HTR-8/SVneo (cell line): Measurements from ENCODE around the gene EIF4A2.
"Not testable (repeated sequence)": the region's sequence is repeated elsewhere in the genome, so short reads cannot be mapped to it uniquely, and the experiment has no call there.

Source experiments
- DNase-seq: peaks from one replicate; pipeline ENCODE4 v3.0.0; 2011; ENCODE audit warnings: low spot score, mixed read lengths; ENCODE audit not compliant: insufficient read length
- FAIRE-seq: peaks from 2 replicates; lab custom pipeline; 2011; peaks lifted over from hg19 to GRCh38; lab: Jason Lieb, UNC

The EIF4A2 gene

GRCh38 chr3:186783731-186784515 is 546 bp downstream of the EIF4A2 start:
- no peak for FAIRE-seq
- DNase-seq: peak; percentile 62

- DNase-seq (no peak), FAIRE-seq (no peak)
Observed at GRCh38 chr3:186784820-186785494, 1.6 kb downstream of the EIF4A2 start.

GRCh38 chr3:186785495-186786018 is 2.2 kb downstream of the EIF4A2 start:
- FAIRE-seq (no peak), DNase-seq (no peak)

DNA sequence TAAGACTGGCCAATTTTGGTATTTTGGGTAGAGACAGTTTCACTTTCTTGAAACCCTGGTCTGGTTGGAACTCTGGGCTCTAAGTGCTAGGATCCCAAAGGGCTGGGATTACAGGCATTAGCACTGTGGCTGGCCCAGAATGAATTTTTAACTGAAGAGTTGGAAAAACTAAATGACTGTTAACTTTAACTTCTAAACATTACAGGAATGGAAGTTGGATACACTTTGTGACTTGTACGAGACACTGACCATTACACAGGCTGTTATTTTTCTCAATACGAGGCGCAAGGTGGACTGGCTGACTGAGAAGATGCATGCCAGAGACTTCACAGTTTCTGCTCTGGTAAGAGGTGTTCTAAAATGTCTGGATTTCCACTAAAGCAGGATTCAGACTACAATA is 3.5 kb downstream of the EIF4A2 start:
- DNase-seq (no peak), FAIRE-seq (no peak)

- FAIRE-seq: no peak
Observed at GRCh38 chr3:186787642-186788481, 4.5 kb downstream of the EIF4A2 start.

GRCh38 chr3:186788482-186789370 is 5.3 kb downstream of the EIF4A2 start:
- DNase-seq: no peak
- FAIRE-seq: peak; percentile 4

More at GRCh38 chr3:186787642-186788481, 4.5 kb downstream of the EIF4A2 start:
- no peak for DNase-seq

DNA sequence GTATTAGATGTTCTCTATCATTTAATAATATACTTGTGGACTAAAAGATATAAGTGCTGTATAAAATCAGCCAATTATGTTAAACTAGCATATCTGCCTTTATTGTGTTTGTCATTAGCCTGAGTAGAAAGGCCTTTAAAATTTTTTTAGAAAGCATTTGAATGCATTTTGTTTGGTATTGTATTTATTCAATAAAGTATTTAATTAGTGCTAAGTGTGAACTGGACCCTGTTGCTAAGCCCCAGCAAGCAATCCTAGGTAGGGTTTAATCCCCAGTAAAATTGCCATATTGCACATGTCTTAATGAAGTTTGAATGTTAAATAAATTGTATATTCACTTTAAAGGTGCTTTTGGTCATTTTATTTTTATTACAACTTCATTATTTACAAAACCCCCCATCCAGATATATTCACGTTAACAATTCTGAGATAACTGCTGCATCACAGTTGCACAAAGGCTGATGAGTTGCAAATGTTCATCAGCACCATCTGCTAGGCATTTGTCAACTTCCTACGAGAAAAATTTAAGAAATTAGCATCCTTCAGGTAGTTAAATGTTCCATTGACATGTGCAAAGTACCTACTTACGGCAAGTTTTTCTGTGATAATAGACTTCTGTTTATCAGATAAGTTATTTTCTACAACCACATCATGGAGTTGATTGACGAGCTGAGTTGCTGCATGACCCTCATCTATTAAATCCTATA is 6.3 kb downstream of the EIF4A2 start:
- FAIRE-seq (no peak), DNase-seq (no peak)

DNA sequence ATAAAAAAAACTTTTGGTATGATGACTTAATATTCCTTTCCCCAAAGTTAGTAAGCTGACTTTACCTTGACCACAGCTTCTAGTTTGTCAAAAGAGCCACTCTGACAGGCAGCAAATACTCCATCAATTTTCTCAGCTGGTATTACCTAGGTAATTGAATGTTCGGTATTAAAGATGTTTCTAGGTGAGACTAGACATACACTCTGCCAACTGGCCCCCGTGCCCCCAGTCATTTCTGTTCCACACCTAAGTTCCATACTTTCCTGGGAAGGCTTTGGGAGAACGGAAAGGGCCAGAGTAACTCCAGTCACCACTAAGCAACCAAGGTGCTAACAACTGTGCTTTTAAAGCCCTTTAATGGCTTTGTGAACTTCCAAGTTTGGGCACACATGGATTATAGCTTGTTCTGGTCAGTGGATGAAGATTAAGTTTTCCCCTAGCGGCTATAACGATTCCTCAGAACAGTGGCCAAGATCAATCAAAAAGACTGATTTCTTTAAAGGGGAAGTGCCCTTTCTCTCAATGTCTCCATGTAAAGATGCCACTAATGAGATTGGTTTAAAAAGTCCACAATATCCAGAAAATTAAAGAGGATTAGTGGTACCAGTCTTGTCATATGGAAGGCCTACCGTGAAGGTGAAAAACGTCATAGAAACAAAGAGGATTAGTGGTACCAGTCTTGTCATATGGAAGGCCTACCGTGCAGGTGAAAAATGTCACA is 7.0 kb downstream of the EIF4A2 start:
- DNase-seq (no peak), FAIRE-seq (no peak)

DNA sequence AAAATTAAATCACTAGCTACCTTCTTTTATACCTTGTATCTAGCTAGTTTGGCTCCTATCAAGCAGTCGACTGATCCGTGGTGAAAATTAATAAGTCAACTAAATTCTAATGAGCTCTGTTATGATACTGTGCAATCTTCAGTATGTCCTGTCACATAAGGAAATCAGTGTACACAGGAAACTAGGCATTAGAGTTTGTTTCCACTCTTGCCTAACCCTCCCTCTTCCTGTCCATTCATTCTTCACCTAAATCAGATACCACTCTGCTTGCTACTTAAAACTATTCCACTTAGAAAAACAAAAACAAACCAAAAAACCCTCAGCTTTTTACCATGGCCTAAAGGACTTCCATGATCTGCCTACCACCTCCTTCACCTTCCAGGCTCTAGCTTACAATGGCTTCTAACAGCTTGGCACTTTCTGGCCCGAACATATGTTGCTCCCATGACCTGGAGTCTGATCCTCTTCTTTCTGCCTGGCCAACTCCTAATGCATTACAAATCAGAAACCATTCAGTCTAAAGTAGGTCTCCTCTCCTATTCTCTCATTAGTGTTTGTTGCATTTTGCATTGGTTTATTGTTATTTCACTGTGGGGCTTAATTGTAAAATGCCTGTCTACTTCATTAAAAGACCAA is 15.0 kb downstream of the EIF4A2 start:
- no peak for DNase-seq
- no peak for FAIRE-seq

DNA sequence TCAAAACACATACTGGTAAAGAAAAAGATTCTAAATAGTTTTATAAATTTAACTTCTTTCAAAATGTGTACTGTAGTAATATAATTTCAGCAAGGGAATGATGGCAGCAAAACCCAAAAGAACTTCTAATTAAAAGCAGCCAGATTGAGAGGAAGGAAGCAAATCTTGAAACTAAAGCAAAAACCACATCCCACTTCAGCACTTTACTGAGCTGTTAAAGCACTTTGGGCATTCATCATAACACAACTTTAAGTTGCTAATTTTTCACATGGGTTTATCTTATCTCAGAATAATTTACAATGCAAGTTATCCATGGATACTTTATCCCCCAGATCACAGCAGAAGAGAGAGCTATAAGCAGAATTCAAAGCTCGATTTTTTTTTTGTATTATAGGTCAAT is 16.9 kb downstream of the EIF4A2 start:
- DNase-seq (no peak), FAIRE-seq (no peak)

GRCh38 chr3:186802701-186803100 is 19.3 kb downstream of the EIF4A2 start:
- FAIRE-seq (no peak), DNase-seq (no peak)

DNA sequence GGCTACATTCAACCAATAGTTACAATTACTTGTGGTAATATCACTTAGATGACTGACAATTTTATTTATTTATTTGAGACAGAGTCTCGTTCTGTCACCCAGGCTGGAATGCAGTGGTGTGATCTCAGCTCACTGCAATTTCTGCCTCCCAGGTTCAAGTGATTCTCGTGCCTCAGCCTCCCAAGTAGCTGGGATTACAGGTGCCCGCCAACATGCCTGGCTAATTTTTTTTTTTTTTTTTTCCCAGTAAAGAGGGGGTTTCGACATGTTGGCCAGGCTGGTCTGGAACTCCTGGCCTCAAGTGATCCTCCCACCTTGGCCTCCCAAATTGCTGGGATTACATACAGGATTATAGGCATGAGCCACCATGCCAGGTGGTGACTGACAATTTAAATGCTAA is 20.1 kb downstream of the EIF4A2 start:
- FAIRE-seq, DNase-seq: not testable (repeated sequence)

DNA sequence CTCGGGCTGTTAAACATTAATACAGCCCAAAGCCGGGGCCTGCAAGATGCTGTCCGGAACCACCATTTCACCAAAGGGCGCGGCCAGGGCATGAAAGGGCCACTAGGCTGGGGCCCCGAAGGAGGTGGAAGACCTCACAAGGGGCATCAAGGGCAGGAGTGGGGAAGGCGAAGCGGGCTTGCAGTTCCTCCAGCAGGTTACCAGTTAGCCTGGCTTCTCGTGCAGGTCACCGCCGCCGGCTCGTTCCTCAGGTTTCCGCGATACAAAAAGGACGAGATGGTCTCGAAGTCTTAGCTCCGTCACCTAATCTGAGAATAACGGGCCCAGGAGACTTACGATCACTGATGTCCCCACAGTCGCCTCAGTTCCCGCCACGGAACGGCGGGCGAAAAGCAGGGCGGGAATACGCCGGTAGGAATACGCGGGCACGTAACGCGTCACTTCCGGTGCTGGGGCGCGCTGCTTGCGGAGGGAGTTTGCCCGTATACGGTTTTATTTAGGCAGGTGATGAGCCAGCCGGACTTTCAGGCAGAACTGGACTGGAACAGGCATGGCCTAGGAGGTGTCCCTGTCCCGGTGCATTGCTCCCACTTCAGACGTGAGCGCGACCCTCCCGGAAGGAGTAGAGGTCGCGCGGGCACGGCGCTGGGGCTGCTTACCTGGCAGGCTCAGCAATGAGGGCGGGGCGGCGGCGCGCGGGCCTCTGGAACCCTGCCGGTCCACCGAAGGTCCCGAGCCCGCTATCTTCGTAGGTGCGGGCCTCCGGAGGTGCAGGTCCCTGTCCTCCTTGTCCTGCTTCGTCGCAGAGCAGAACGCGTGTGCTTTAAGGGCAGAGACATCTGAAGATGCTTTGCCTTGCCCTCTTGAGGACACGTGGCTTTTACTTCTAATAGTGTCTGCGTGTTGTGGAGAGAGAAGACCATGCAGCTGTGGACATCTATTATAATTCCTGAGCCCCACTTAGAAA is 23.0 kb downstream of the EIF4A2 start, which contains the start of gene RFC4:
Gene RFC4, minus strand, starts transcription at position 394 of the 967 bp plus-strand sequence. CDS start 1,769 bp downstream, outside the sequence.
- FAIRE-seq: peak; percentile 86
- DNase-seq: peak; percentile 80

DNA sequence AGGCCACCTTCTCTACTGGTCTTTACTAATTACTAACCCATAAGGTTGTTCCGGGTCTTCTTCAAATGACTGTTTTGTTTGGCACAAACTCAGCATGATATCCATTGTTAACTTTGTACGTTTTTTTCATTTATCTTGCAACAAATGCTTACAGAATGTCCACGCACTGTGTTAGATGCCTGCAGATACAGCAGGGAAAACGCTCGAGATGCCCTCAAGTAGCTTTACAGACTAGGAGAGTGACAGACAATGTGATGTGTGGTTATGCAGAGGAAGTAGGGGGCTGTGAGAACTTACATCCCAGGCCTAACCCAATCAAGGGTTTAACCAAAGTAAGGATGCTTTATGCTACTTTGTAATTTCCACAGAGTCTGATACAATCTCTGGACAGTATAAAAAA is 23.9 kb downstream of the EIF4A2 start:
- DNase-seq: no peak
- FAIRE-seq: no peak

GRCh38 chr3:186810336-186810996 is 27.1 kb downstream of the EIF4A2 start:
- no peak for FAIRE-seq

DNA sequence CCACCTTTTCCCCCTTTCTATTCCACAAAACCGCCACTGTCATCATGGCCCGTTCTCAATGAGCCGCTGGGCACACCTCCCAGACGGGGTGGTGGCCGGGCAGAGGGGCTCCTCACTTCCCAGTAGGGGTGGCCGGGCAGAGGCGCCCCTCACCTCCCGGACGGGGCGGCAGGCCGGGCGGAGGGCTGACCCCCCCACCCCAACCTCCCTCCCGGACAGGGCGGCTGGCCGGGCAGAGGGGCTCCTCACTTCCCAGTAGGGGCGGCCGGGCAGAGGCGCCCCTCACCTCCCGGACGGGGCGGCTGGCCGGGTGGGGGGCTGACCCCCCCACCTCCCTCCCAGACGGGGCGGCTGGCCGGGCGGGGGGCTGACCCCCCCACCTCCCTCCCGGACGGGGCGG is 27.9 kb downstream of the EIF4A2 start:
- not testable (repeated sequence) for FAIRE-seq, DNase-seq

More at GRCh38 chr3:186810336-186810996, 27.1 kb downstream of the EIF4A2 start:
- DNase-seq: no peak
